ENCODE data around the gene CABYR. TPM values are rescaled to one million over a fixed set of nuclear protein-coding genes. Genes with fewer than 3 reads are reported as not detected.

Gene CABYR
- total RNA-seq, 1 experiment from 2014 or later, result 19.3 TPM

- CTCF ChIA-PET, result interaction anchor here (1.6 to 2.0 kb wide), 2 partner anchors 25 to 287 kb away, joined by 4 to 8 read pairs; no protein-coding TSS in a partner anchor
- POLR2A ChIA-PET, result interaction anchor here (0.5 to 0.8 kb wide), 2 partner anchors 18 to 246 kb away, joined by 3 read pairs; no protein-coding TSS in a partner anchor
- no peak for ATAC-seq
Measured at GRCh38 chr18:24201699-24202687, 63.1 kb downstream of the CABYR start.

GRCh38 chr18:24204904-24205303 lies 66.0 kb downstream of the CABYR start:
- Mint-ChIP-seq H3K36me3 (0 out of 2 replicates have a peak, but pooled peaks cover 3% of the 10 kb centered on the region), H3K27ac (peak overlapping the region; percentile 40; the same call in 1 of the 2 replicates), H3K4me3 (no peak overlapping the region), H3K4me1 (peaks cover 17% of the 10 kb centered on the region), H3K9me3 (no peaks in the 10 kb centered on the region), H3K27me3 (ENCODE audit: low read depth) (no peaks in the 10 kb centered on the region)
- DNase-seq (ENCODE audit: low spot score) (no peak), ATAC-seq (no peak)
- ChIA-PET CTCF (interaction anchor here (0.6 to 2.1 kb wide), 2 partner anchors 28 to 107 kb away, joined by 3 to 12 read pairs; no protein-coding TSS in a partner anchor), POLR2A (no interaction called here)
- TF ChIP-seq NR3C1 (CRISPR knock-in tag; conservative IDR thresholded peaks at IDR 0.05; ENCODE audit: low read depth) (no peak), ZNF416 (CRISPR knock-in tag; IDR thresholded peaks at IDR 0.05) (no peak), NFE2L1 (CRISPR knock-in tag; IDR thresholded peaks at IDR 0.05) (no peak), ATF2 (CRISPR knock-in tag; IDR thresholded peaks at IDR 0.05; ENCODE audit: borderline replicate concordance, low read depth) (no peak), FOXJ3 (CRISPR knock-in tag; IDR thresholded peaks at IDR 0.05; ENCODE audit: borderline replicate concordance) (no peak), ZMAT4 (CRISPR knock-in tag; IDR thresholded peaks at IDR 0.05) (no peak), AR (CRISPR knock-in tag; IDR thresholded peaks at IDR 0.05) (no peak), ZNF232 (CRISPR knock-in tag; IDR thresholded peaks at IDR 0.05) (no peak), KAT7 (CRISPR knock-in tag; IDR thresholded peaks at IDR 0.05; ENCODE audit: borderline replicate concordance) (no peak), MLX (CRISPR knock-in tag; IDR thresholded peaks at IDR 0.05) (no peak), OVOL2 (CRISPR knock-in tag; IDR thresholded peaks at IDR 0.05; ENCODE audit: borderline replicate concordance) (no peak), USF1 (CRISPR knock-in tag; IDR thresholded peaks at IDR 0.05) (no peak), ZBTB43 (CRISPR knock-in tag; IDR thresholded peaks at IDR 0.05) (no peak), IRF2 (CRISPR knock-in tag; IDR thresholded peaks at IDR 0.05; ENCODE audit: borderline replicate concordance, low read depth) (no peak), ZNF512 (CRISPR knock-in tag; IDR thresholded peaks at IDR 0.05; ENCODE audit: borderline replicate concordance) (no peak), JUN (CRISPR knock-in tag; IDR thresholded peaks at IDR 0.05) (no peak), ZNF121 (CRISPR knock-in tag; IDR thresholded peaks at IDR 0.05) (no peak), HMGA2 (CRISPR knock-in tag; IDR thresholded peaks at IDR 0.05) (no peak)

More at GRCh38 chr18:24201699-24202687, 63.1 kb downstream of the CABYR start:
- no peak for DNase-seq (ENCODE audit: low spot score)
- Mint-ChIP-seq H3K4me3 (no peak overlapping the region), H3K9me3 (no peaks in the 10 kb centered on the region), H3K27me3 (ENCODE audit: low read depth) (no peaks in the 10 kb centered on the region), H3K36me3 (no peaks in the 10 kb centered on the region), H3K4me1 (0 out of 2 replicates have a peak, but pooled peaks cover 2% of the 10 kb centered on the region), H3K27ac (no peak overlapping the region)
- TF ChIP-seq PRRX2 (CRISPR knock-in tag; IDR thresholded peaks at IDR 0.05) (no peak), ZMAT4 (CRISPR knock-in tag; IDR thresholded peaks at IDR 0.05) (no peak), GTF2I (CRISPR knock-in tag; conservative IDR thresholded peaks at IDR 0.05) (no peak), USF2 (CRISPR knock-in tag; IDR thresholded peaks at IDR 0.05) (no peak)
